DND-41 (cell line): Measurements from ENCODE around the gene NHLRC4.

Experiments
- ATAC-seq: fragments of 200-7000 bp; cut with Tn5 transposase; 3 replicates; pipeline ENCODE4 v1.9.1; 2021; ENCODE audit warnings: low read depth; ENCODE audit not compliant: insufficient read depth
- DNase-seq: peaks from one replicate; pipeline ENCODE4 v3.0.0-alpha.2; 2020
- H2AFZ ChIP-seq: 2 replicates; pipeline ENCODE4 v1.6.0; 2012; ENCODE audit warnings: low read depth, low read length
- H3K27ac ChIP-seq: 2 replicates; pipeline ENCODE4 v1.5.1; 2012; ENCODE audit warnings: low read length, inconsistent platforms
- H3K27me3 ChIP-seq: fragments of 200-600 bp; sonication (generic); 2 replicates; pipeline ENCODE4 v1.6.0; 2012; ENCODE audit warnings: low read length, mild to moderate bottlenecking, inconsistent platforms; ENCODE audit not compliant: insufficient read depth, poor library complexity
- H3K36me3 ChIP-seq: 2 replicates; pipeline ENCODE4 v1.5.1; 2012; ENCODE audit warnings: low read length, inconsistent platforms; ENCODE audit not compliant: insufficient read depth
- H3K4me1 ChIP-seq: 2 replicates; pipeline ENCODE4 v1.5.1; 2012; ENCODE audit warnings: mild to moderate bottlenecking, low read length; ENCODE audit not compliant: insufficient read depth
- H3K4me2 ChIP-seq: 2 replicates; pipeline ENCODE4 v1.6.0; 2012; ENCODE audit warnings: mild to moderate bottlenecking, moderate library complexity, low read length, inconsistent platforms; ENCODE audit not compliant: insufficient read depth
- H3K4me3 ChIP-seq, 2 experiments: fragments of 200-600 bp in 1 of 2; shearing (Covaris generic) in 1 of 2; 2 replicates each; pipeline ENCODE4 v1.5.1; 2012 to 2016; ENCODE audit warnings: inconsistent platforms in 2 of 2, low read length in 2 of 2, mild to moderate bottlenecking in 2 of 2, low read depth in 1 of 2, moderate library complexity in 1 of 2
- H3K79me2 ChIP-seq: 2 replicates; pipeline ENCODE4 v1.6.0; 2012; ENCODE audit warnings: low read length, inconsistent platforms; ENCODE audit not compliant: insufficient read depth
- H3K9ac ChIP-seq: 2 replicates; pipeline ENCODE4 v1.6.0; 2012; ENCODE audit warnings: low read depth, mild to moderate bottlenecking, inconsistent platforms, low read length, moderate library complexity
- H3K9me3 ChIP-seq: 2 replicates; pipeline ENCODE4 v1.5.1; 2012; ENCODE audit warnings: low read length, moderate library complexity, mild to moderate bottlenecking, inconsistent platforms; ENCODE audit not compliant: insufficient read depth, severe bottlenecking
- H4K20me1 ChIP-seq: 2 replicates; pipeline ENCODE4 v1.6.0; 2012; ENCODE audit warnings: low read length; ENCODE audit not compliant: insufficient read depth
- CTCF ChIP-seq: IDR thresholded peaks from 2 replicates; pipeline ENCODE4 v1.5.1; 2012; ENCODE audit warnings: borderline replicate concordance, low read length, moderate library complexity, mild to moderate bottlenecking; ENCODE audit not compliant: poor library complexity, severe bottlenecking; ENCODE audit errors: extremely low read depth
- EZH2 ChIP-seq: IDR thresholded peaks from 3 replicates; pipeline ENCODE4 v1.6.1; 2012; ENCODE audit warnings: borderline replicate concordance, low read depth, mild to moderate bottlenecking, moderate library complexity, low read length, inconsistent platforms; ENCODE audit not compliant: severe bottlenecking

Gene NHLRC4

DNA sequence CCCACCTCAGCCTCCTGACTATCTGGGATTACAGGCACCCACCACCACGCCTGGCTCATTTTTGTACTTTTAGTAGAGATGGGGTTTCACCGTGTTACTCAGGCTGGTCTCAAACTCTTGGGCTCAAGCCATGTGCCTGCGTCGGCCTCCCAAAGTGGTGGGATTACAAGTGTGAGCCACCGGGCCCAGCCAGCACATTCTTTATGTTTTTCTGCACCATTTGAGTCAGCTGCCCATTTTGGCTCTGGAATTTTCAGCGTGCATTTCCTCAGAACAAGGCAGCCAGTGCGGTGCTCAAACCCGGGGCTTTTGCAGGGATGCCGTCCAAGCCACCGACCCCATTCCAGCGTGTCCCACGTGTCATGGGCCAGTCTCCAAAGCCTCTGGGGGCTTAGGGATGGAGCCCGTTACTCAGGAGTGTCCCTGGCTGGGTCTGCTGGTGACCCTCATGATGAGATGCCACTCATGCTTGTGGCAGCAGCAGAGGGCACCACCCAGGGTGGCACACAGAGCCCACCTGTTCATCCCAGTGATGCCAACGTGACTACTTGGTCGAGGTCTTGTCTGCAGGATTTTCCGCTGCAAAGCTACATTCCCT is 19.3 kb downstream of the NHLRC4 start:
- peaks cover 9% of the 10 kb centered on the region for H3K36me3 ChIP-seq
- ATAC-seq, result no peak
- H3K4me1 ChIP-seq, result peaks cover 27% of the 10 kb centered on the region
- H3K9ac ChIP-seq, result no peak overlapping the region
- H3K4me3 ChIP-seq, result no peak overlapping the region
- H3K27me3 ChIP-seq, result no peaks in the 10 kb centered on the region
- H3K4me2 ChIP-seq, result 0 out of 2 replicates have a peak overlapping the region, but pooled peaks have one; percentile 13
- H4K20me1 ChIP-seq, result peaks cover 41% of the 10 kb centered on the region
- no peak for TF ChIP-seq CTCF
- TF ChIP-seq EZH2, result no peak
- H3K9me3 ChIP-seq, result no peaks in the 10 kb centered on the region
- H3K79me2 ChIP-seq, result peaks cover 31% of the 10 kb centered on the region
- DNase-seq, result peak; percentile 17
- H2AFZ ChIP-seq, result no peak overlapping the region
- H3K27ac ChIP-seq, result no peak overlapping the region

- Histone ChIP-seq H3K9me3 (no peaks in the 10 kb centered on the region), H3K4me2 (peak overlapping the region; percentile 96), H3K79me2 (peaks cover 38% of the 10 kb centered on the region), H3K36me3 (peaks cover 9% of the 10 kb centered on the region), H2AFZ (no peak overlapping the region), H3K4me1 (peaks cover 33% of the 10 kb centered on the region), H3K27ac (0 out of 2 replicates have a peak overlapping the region, but pooled peaks have one; percentile 15), H3K27me3 (no peaks in the 10 kb centered on the region), H3K9ac (peak overlapping the region; percentile 89), H4K20me1 (peaks cover 47% of the 10 kb centered on the region), H3K4me3 (peak overlapping the region in 1 of 2 experiments; percentile 85; a peak in 2 of 4 replicates)
- peak; percentile 6 for DNase-seq
- ATAC-seq, result no peak
- no peak for TF ChIP-seq CTCF
- no peak for TF ChIP-seq EZH2
These were observed 20.1 kb downstream of the NHLRC4 start for GRCh38 chr16:586645-587590.

- peaks cover 58% of the 10 kb centered on the region for H4K20me1 ChIP-seq
- H3K9me3 ChIP-seq, result no peaks in the 10 kb centered on the region
- peak overlapping the region; percentile 82 for H2AFZ ChIP-seq
- H3K36me3 ChIP-seq, result peaks cover 14% of the 10 kb centered on the region
- peak overlapping the region; percentile 96 for H3K4me2 ChIP-seq
- TF ChIP-seq CTCF (no peak), EZH2 (no peak)
- peak overlapping the region; percentile 95 for H3K27ac ChIP-seq
- peak; percentile 2; the same call in 1 of the 3 replicates for ATAC-seq
- H3K79me2 ChIP-seq, result peaks cover 55% of the 10 kb centered on the region
- DNase-seq, result peak; percentile 62
- H3K4me3 ChIP-seq, result peak overlapping the region; percentile 66 to 85; a peak in 3 of 4 replicates
- no peaks in the 10 kb centered on the region for H3K27me3 ChIP-seq
- peaks cover 36% of the 10 kb centered on the region for H3K4me1 ChIP-seq
- peak overlapping the region; percentile 89 for H3K9ac ChIP-seq
These were observed 21.8 kb downstream of the NHLRC4 start for GRCh38 chr16:588639-588888.
